ENCODE measurements around the gene PLCL1.

DNA sequence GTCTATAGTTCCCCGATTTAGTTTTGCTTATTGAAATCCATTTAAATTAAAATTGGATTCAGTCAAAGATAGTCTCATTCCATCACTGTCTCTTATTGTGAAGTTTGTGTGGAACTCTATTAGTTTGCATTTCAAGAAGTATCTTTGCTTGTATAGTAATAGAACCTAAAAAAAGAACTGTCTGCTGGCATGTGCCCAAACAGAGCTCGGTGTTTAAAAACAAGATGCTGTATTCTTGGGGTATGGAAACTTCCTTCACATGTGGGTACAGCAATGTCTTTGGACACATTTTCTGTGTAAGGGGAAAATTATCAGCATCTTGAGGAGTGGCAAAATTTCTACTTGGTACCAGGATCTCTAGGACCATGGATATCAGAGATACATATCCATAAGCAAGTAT is 292.6 kb downstream of the PLCL1 start:
- TF ChIP-seq, protein P1, sequence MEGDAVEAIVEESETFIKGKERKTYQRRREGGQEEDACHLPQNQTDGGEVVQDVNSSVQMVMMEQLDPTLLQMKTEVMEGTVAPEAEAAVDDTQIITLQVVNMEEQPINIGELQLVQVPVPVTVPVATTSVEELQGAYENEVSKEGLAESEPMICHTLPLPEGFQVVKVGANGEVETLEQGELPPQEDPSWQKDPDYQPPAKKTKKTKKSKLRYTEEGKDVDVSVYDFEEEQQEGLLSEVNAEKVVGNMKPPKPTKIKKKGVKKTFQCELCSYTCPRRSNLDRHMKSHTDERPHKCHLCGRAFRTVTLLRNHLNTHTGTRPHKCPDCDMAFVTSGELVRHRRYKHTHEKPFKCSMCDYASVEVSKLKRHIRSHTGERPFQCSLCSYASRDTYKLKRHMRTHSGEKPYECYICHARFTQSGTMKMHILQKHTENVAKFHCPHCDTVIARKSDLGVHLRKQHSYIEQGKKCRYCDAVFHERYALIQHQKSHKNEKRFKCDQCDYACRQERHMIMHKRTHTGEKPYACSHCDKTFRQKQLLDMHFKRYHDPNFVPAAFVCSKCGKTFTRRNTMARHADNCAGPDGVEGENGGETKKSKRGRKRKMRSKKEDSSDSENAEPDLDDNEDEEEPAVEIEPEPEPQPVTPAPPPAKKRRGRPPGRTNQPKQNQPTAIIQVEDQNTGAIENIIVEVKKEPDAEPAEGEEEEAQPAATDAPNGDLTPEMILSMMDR (IDR thresholded peaks at IDR 0.05; ENCODE audit: low read length) = no peak
- TF ChIP-seq EZH2 (optimal IDR thresholded peaks at IDR 0.05; ENCODE audit: low read depth, low read length) (no peak), EZH2phosphoT487 (IDR thresholded peaks at IDR 0.05; ENCODE audit: low read length) (no peak)
